Mucosa of rectum (tissue), 2 donors: Measurements from ENCODE around the gene CD68.

Source experiments
- H3K27ac ChIP-seq, 2 donors: one replicate each; pipeline ENCODE4 v1.7.0; 2013; ENCODE audit warnings: inconsistent platforms in 2 of 2, low read depth in 2 of 2, low read length in 2 of 2
- H3K27me3 ChIP-seq, 2 donors: one replicate each; pipeline ENCODE4 v1.7.0; 2013; ENCODE audit warnings: low read length in 2 of 2; ENCODE audit not compliant: control insufficient read depth in 2 of 2, insufficient read depth in 2 of 2
- H3K36me3 ChIP-seq, 2 donors: one replicate each; pipeline ENCODE4 v1.7.0; 2013; ENCODE audit warnings: low read length in 2 of 2; ENCODE audit not compliant: control insufficient read depth in 2 of 2, insufficient read depth in 2 of 2
- H3K4me1 ChIP-seq, 2 donors: one replicate each; pipeline ENCODE4 v1.7.0; 2013; ENCODE audit warnings: low read length in 2 of 2, mild to moderate bottlenecking in 1 of 2; ENCODE audit not compliant: control insufficient read depth in 2 of 2, insufficient read depth in 2 of 2
- H3K4me3 ChIP-seq, 2 donors: one replicate each; pipeline ENCODE4 v1.7.0; 2013; ENCODE audit warnings: low read length in 2 of 2
- H3K9ac ChIP-seq, 2 donors: one replicate each; pipeline ENCODE4 v1.7.0; 2013; ENCODE audit warnings: low read length in 2 of 2, low read depth in 1 of 2, mild to moderate bottlenecking in 1 of 2
- H3K9me3 ChIP-seq, 2 donors: one replicate each; pipeline ENCODE4 v1.7.0; 2013; ENCODE audit warnings: low read length in 2 of 2; ENCODE audit not compliant: control insufficient read depth in 2 of 2
- donor health status: healthy.
- donor health status: Normal muscosa, but diverticular disease.

Gene CD68, protein sequence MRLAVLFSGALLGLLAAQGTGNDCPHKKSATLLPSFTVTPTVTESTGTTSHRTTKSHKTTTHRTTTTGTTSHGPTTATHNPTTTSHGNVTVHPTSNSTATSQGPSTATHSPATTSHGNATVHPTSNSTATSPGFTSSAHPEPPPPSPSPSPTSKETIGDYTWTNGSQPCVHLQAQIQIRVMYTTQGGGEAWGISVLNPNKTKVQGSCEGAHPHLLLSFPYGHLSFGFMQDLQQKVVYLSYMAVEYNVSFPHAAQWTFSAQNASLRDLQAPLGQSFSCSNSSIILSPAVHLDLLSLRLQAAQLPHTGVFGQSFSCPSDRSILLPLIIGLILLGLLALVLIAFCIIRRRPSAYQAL

DNA sequence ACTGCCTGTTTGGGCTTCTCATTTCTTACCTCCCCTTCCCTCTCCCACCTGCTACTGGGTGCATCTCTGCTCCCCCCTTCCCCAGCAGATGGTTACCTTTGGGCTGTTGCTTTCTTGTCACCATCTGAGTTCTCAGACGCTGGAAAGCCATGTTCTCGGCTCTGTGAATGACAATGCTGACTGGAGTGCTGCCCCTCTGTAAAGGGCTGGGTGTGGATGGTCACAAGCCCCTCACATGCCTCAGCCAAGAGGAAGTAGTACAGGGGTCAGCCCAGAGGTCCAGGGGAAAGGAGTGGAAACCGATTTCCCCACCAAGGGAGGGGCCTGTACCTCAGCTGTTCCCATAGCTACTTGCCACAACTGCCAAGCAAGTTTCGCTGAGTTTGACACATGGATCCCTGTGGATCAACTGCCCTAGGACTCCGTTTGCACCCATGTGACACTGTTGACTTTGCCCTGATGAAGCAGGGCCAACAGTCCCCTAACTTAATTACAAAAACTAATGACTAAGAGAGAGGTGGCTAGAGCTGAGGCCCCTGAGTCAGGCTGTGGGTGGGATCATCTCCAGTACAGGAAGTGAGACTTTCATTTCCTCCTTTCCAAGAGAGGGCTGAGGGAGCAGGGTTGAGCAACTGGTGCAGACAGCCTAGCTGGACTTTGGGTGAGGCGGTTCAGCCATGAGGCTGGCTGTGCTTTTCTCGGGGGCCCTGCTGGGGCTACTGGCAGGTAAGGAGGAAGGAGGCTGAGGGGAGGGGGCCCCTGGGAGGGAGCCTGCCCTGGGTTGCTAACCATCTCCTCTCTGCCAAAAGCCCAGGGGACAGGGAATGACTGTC lies at the start of gene CD68:
Gene CD68 (plus strand): TSS at position 638 of the 833 bp plus-strand sequence. CDS start 40 bp downstream, at position 678.
- peak within 1 kb of the TSS; percentile 93 to 94 for H3K27ac ChIP-seq
- peak within 1 kb of the TSS; percentile 55 to 72 for H3K4me3 ChIP-seq
- no peaks in the 10 kb centered on the region for H3K9me3 ChIP-seq
- no peaks in the 10 kb centered on the region for H3K27me3 ChIP-seq
- H3K9ac ChIP-seq = peak within 1 kb of the TSS; percentile 74 to 77
- H3K4me1 ChIP-seq = peaks cover 45 to 58% of the 10 kb centered on the region in 2 donors
- peaks cover 47 to 50% of the 10 kb centered on the region in 2 donors for H3K36me3 ChIP-seq

DNA sequence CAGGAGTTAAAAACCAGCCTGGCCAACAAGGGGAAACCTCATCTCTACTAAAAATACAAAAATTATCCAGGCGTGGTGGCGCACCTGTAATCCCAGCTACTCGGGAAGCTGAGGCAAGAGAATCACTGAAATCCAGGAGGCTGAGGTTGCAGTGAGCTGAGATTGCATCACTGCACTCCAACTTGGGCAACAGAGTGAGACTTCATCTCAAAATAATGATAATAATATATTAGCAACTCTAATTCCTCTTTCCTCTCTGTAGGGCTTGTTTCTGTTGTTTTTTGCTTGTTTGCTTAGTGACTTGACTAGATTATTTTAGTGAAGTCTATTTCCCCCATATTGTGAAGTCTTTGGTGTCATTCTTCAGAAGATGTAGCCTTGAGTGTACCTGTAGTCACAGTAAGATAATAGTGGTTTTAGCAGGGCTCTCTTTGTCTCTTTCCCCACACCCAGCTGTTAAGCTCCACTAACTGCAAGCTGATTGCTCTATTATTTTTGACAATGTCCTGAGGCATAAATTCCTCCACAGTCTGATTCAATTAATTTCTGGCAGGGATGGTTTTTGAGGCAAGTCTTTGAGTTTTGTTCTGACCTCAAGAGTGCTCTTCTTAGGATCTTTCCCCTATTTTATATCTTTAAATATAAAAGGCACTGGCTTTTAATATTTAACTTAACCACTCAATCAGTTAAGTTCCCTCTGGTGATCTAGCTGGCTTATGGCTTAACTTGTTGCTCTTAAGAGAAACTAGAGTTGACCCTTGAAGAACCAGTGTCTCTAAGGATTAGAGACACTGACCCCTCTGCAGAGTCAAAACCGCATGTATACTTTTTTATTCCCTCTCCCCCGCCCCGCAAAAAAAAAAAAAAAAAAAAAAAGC lies 49.2 kb upstream of the CD68 start:
- Histone ChIP-seq H3K27ac (no peak overlapping the region), H3K4me1 (peaks cover 0 to 4% of the 10 kb centered on the region in 2 donors), H3K27me3 (no peaks in the 10 kb centered on the region), H3K4me3 (no peak overlapping the region), H3K36me3 (no peaks in the 10 kb centered on the region), H3K9ac (no peak overlapping the region), H3K9me3 (no peaks in the 10 kb centered on the region)

DNA sequence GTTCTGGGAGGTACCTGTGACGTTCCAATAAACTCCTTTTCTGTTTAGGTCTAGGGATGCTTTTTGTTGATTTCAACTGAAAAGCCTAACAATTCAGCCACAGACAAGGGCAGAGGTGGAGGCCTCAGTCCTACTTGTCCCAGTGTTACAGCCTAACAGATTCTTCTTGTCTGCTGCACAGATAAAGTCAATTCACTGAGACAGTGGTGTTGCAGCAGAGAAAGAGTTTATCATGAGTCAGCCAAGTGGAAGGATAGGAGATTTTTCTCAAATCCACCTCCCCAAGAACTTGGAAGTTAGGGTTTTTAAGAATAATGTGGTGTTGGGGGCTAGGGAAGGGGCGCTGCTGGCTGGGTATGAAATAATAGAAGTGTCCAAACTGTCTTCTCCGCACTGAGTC lies 41.4 kb upstream of the CD68 start:
- H3K4me1 ChIP-seq = no peaks in the 10 kb centered on the region
- no peaks in the 10 kb centered on the region for H3K36me3 ChIP-seq
- H3K27ac ChIP-seq = no peak overlapping the region
- no peak overlapping the region for H3K9ac ChIP-seq
- peaks cover 0 to 6% of the 10 kb centered on the region in 2 donors for H3K9me3 ChIP-seq
- no peak overlapping the region for H3K4me3 ChIP-seq
- no peaks in the 10 kb centered on the region for H3K27me3 ChIP-seq

DNA sequence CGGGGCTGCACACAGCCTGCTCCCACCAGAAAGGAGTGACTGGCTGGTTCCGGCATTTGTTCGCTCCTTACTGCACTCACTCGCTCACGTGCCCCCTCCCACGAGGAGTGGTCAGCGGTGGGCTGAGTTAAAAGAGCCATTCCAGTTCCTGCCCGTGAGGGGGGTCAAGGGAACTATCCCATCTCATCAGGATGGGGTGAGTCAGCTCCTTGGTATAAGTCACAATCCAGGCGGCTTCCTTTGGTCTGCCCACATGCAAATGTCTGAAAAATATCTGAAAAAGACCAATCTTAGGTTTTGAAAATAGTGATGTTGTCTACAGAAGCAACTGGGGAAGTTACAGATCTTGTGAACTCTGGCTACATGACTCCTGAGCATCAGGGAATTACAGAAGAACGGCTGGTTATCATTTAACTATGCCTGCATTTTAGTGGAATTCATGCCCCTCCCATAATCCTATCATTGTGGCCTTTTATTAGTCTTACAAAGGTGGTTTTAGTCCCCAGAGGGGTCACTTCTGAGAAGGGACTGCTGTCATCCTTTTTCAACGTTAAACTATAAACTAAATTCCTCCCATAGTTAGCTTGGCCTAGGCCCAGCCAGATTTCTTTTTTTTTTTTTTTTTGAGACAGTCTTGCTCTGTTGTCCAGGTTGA lies 40.4 kb upstream of the CD68 start:
- no peak overlapping the region for H3K4me3 ChIP-seq

DNA sequence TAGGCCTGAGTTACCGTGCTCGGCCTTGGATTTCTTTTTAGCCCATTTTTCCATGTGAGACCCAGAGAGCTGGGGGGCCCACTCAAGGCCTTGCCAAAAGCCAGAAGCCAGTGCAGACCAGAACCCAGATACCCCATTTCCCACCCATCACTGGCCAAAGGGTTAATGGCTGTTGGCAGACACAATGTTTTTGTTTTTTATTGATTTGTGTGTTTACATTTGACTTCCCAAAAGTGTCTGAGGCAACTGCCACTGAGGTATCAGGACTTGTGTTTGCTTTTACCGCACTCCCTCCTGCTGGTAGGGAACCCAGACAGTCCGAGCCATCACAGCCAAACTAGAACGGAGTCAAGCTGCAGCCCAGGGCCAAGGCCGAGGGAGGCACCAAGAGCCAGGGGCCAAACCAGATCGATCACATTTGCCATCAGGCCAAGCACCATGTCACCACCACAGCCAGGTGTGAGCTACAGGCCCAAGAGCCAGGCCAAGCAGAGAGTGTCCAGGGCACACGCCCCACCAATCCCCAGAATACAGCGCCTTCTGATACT lies 38.3 kb upstream of the CD68 start:
- no peaks in the 10 kb centered on the region for H3K36me3 ChIP-seq
- H3K9me3 ChIP-seq = peaks cover 0 to 6% of the 10 kb centered on the region in 2 donors
- H3K4me3 ChIP-seq = no peak overlapping the region
- H3K27me3 ChIP-seq = no peaks in the 10 kb centered on the region
- no peak overlapping the region for H3K9ac ChIP-seq
- no peaks in the 10 kb centered on the region for H3K4me1 ChIP-seq
- H3K27ac ChIP-seq = no peak overlapping the region

More for the DNA sequence above, 40.4 kb upstream of the CD68 start:
- Histone ChIP-seq H3K27ac (no peak overlapping the region), H3K36me3 (no peaks in the 10 kb centered on the region), H3K9ac (no peak overlapping the region), H3K4me1 (no peaks in the 10 kb centered on the region), H3K27me3 (no peaks in the 10 kb centered on the region), H3K9me3 (peaks cover 0 to 6% of the 10 kb centered on the region in 2 donors)

DNA sequence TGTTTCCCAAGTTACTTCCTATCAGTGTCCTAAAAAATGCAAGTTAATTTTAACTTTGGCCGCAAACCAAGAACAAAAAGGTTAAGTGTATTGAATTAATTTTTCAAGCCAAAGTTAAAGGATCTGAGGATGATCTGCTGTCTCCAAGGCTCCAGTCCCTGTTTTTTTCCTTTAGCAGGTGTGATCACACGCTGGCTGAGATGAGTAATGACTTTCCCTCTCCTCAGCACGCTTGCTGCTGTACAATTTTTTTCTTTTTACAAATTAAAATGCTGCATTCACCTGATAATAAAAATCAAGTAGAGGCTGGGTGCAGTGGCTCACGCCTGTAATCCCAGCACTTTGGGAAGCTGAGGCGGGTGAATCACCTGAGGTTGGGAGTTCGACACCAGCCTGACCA lies 34.5 kb upstream of the CD68 start:
- Histone ChIP-seq H3K4me1 (peaks cover 12 to 13% of the 10 kb centered on the region in 2 donors), H3K9me3 (no peaks in the 10 kb centered on the region), H3K27ac (no peak overlapping the region), H3K27me3 (no peaks in the 10 kb centered on the region), H3K4me3 (no peak overlapping the region), H3K9ac (no peak overlapping the region), H3K36me3 (no peaks in the 10 kb centered on the region)

DNA sequence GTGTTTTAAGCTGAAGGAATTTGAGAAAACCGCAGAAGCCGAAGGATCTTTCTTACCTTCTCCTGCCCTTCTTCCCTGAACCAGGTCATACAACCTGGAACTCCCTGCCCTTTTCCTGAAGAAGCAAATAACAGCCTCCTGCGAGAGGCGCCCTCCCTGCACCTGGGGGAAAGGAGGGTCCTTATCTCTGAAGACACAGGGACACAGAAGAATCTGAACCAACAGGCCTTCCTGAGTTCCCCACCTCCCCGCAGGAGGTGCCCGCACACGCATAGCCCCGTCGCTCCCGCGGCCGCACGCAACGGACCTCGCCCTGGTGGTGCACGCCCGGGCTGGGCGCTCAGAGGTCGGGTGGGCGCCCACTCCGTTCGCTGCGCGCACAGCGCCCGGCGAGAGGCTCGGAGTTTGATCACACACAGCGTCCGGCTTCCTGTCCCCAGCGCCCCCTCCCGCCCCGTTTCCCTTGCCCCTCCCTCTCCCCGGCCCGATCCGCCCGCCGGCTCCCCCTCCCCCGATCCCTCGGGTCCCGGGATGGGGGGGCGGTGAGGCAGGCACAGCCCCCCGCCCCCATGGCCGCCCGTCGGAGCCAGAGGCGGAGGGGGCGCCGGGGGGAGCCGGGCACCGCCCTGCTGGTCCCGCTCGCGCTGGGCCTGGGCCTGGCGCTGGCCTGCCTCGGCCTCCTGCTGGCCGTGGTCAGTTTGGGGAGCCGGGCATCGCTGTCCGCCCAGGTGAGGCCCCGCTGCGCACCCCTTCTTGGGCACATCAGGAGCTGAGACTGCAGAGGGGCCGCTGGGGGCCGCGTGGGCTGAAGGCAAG lies 30.6 kb upstream of the CD68 start, which contains the start of gene TNFSF12:
Gene TNFSF12 (plus strand): TSS at position 474 of the 816 bp plus-strand sequence. CDS start 96 bp downstream, at position 570.
- H3K9ac ChIP-seq = peak within 1 kb of the TSS; percentile 82 to 89
- no peaks in the 10 kb centered on the region for H3K9me3 ChIP-seq
- peaks cover 14% of the 10 kb centered on the region in 2 donors for H3K4me1 ChIP-seq
- H3K27ac ChIP-seq = peak within 1 kb of the TSS; percentile 67 to 80
- peak within 1 kb of the TSS; percentile 71 to 89 for H3K4me3 ChIP-seq
- peaks cover 0 to under 1% of the 10 kb centered on the region in 2 donors for H3K36me3 ChIP-seq
- H3K27me3 ChIP-seq = no peaks in the 10 kb centered on the region

DNA sequence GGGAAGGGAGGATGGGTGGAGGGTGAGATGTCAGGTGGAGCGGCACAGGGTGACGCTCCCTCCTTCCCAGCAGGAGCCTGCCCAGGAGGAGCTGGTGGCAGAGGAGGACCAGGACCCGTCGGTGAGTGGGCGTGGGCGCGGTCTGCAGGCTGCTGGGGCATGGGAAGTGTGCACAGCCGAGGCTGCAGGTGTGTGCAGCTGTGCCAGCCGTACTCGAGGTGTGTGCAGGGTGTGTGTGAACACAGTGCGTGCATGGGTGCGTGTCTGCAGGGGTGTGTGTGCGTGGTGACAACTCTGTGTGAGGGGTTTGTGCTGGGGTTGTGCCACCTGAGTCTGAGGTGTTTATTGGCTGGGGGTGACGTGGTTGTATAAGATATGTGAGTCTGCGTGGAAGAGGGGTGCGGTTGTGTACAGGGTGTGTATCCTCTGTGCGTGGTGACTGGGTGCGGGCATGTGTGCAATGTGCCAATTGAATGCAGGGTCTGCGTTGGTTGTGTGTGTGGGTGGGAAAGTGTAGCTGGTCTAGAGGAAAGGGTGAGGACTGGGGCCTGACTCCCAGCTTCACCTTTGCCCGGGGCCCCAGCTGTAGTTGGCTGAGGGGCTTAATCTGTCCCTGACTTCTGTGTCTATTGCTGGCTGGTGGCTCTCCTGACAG lies 29.9 kb upstream of the CD68 start:
- H3K4me1 ChIP-seq = peaks cover 14% of the 10 kb centered on the region in 2 donors

More for the DNA sequence above, 29.9 kb upstream of the CD68 start:
- peak overlapping the region; percentile 71 to 83 for H3K4me3 ChIP-seq
- H3K27ac ChIP-seq = peak overlapping the region; percentile 67 to 80
- H3K9me3 ChIP-seq = no peaks in the 10 kb centered on the region
- peak overlapping the region; percentile 52 to 82 for H3K9ac ChIP-seq
- H3K27me3 ChIP-seq = no peaks in the 10 kb centered on the region
- peaks cover 0 to 3% of the 10 kb centered on the region in 2 donors for H3K36me3 ChIP-seq
